Pancreas (tissue), 10 donors: ENCODE measurements around the gene TRPC5OS. TPM values are rescaled to one million over a fixed set of nuclear protein-coding genes. Genes with fewer than 3 reads are reported as not detected.

ENCODE experiments used
- ATAC-seq, 4 donors: fragments of 200-7000 bp; cut with Tn5 transposase; one replicate each; pipeline versions ENCODE4 v1.8.0 to v1.9.1; 2020; ENCODE audit warnings: mild to moderate bottlenecking in 4 of 4, moderate library complexity in 4 of 4
- DNase-seq, 6 donors: peaks; one replicate each; pipeline ENCODE4 v3.0.0-alpha.2; 2020
- FAIRE-seq: peaks from 2 replicates; lab custom pipeline; 2012; peaks lifted over from hg19 to GRCh38; lab: Jason Lieb, UNC
- H3K27ac ChIP-seq, 4 donors: fragments of 200-600 bp; sonication (generic); 1 replicate in 3 of 4; 2 replicates in 1 of 4; pipeline versions ENCODE4 v1.5.0 to v1.8.0; 2020
- H3K27me3 ChIP-seq, 4 donors: fragments of 200-600 bp; one replicate each; pipeline ENCODE4 v1.8.0; 2021
- H3K36me3 ChIP-seq, 3 donors: fragments of 200-600 bp; sonication (generic) in 1 of 3; one replicate each; pipeline versions ENCODE4 v1.5.0 to v1.8.0; 2020 to 2021
- H3K4me1 ChIP-seq, 3 donors: fragments of 200-600 bp; one replicate each; pipeline ENCODE4 v1.8.0; 2021
- H3K4me3 ChIP-seq, 4 donors: fragments of 200-600 bp; sonication (generic) in 2 of 4; one replicate each; pipeline versions ENCODE4 v1.5.0 to v1.8.0; 2020 to 2021
- H3K9me3 ChIP-seq, 4 donors: fragments of 200-600 bp; one replicate each; pipeline ENCODE4 v1.8.0; 2021
- CTCF ChIP-seq, 4 donors: fragments of 200-600 bp; sonication (generic) in 3 of 4; IDR thresholded peaks; one replicate each; pipeline versions ENCODE4 v1.5.0 to v1.8.0; 2021; ENCODE audit warnings: antibody characterized with exemption in 4 of 4
- WGBS, 2 donors: extraction: QIAGEN DNeasy Blood & Tissue Kit; methylation state at CpG; one replicate each; pipeline ENCODE4 v1.1.7; 2013; 5-methylcytosine and 5-hydroxymethylcytosine counted together
- intact Hi-C, 3 donors: fragments of 100-400 bp; cut with DNase I; formaldehyde crosslinking; loops; one replicate each; pipeline versions ENCODE4 v1.11.1 to v1.14.2; 2022
- polyA plus RNA-seq, 2 donors: library from polyadenylated mRNA; stranded (reverse); fragments of 200-250 nt; gene quantifications; one replicate each; pipeline ENCODE4 v1.2.3, GENCODE V29; 2013
- total RNA-seq, 6 donors: library from RNA; stranded (reverse); fragmentation: NEBNext Ultra II Directional in 4 of 6; extraction: Animal tissue kit (Norgen Biotek cat#: 25700) in 4 of 6; gene quantifications; one replicate each; pipeline versions ENCODE4 v1.2.1 to v1.2.4, GENCODE V29; 2021 to 2023
- donor health status: healthy with polysubstance abuse.
- donor health status: DM: no; HTN: no; CAD: no; lungs with moderate emphysema.
- donor health status: DM: no; HTN: no; CAD: no.
- donor health status: control.
- donor health status: control.
- donor health status: Bipolar disorder and iron deficiency.
- donor health status: DM: yes; HTN: yes; CAD: no.
- donor health status: DM: no; HTN: no; CAD: no.
- donor health status: DM: no; HTN: no; CAD: no.
- donor health status: DM: yes; HTN: yes; CAD: no.

The TRPC5OS gene
- total and polyA plus RNA-seq, 8 donors: 0.05 to 0.09 TPM; not detected in 6

GRCh38 chrX:111847491-111848133, 28.4 kb upstream of the TRPC5OS start:
- Histone ChIP-seq H3K36me3 (no peaks in the 10 kb centered on the region), H3K27me3 (no peaks in the 10 kb centered on the region), H3K27ac (no peak overlapping the region), H3K4me3 (no peak overlapping the region), H3K4me1 (no peaks in the 10 kb centered on the region), H3K9me3 (no peaks in the 10 kb centered on the region)
- FAIRE-seq (no peak), DNase-seq (no peak), ATAC-seq (no peak)
- intact Hi-C loops: no loop called here
- TF ChIP-seq CTCF (IDR thresholded peaks at IDR 0.05): no peak
- 55 to 72% methylated on average over 4 of the region's 4 CpGs for whole genome bisulfite sequencing, 2 donors

- Histone ChIP-seq H3K4me3 (no peak overlapping the region), H3K4me1 (no peaks in the 10 kb centered on the region), H3K36me3 (no peaks in the 10 kb centered on the region), H3K27me3 (no peaks in the 10 kb centered on the region), H3K9me3 (no peaks in the 10 kb centered on the region), H3K27ac (no peak overlapping the region)
- 61 to 82% methylated on average over 5 of the region's 5 CpGs for WGBS, 2 donors
- intact Hi-C loops: no loop called here
- no peak for TF ChIP-seq CTCF (IDR thresholded peaks at IDR 0.05)
- no peak for FAIRE-seq
- DNase-seq: no peak
- ATAC-seq: no peak
Observed at GRCh38 chrX:111848541-111848940, 27.4 kb upstream of the TRPC5OS start.

- FAIRE-seq (no peak), ATAC-seq (no peak), DNase-seq (no peak)
- Histone ChIP-seq H3K4me3 (no peak overlapping the region), H3K27ac (no peak overlapping the region), H3K4me1 (no peaks in the 10 kb centered on the region), H3K9me3 (no peaks in the 10 kb centered on the region), H3K27me3 (no peaks in the 10 kb centered on the region), H3K36me3 (no peaks in the 10 kb centered on the region)
- no peak for TF ChIP-seq CTCF (IDR thresholded peaks at IDR 0.05)
- intact Hi-C loops: no loop called here
Observed at GRCh38 chrX:111850975-111851374, 25.0 kb upstream of the TRPC5OS start.

- intact Hi-C loops: no loop called here
- no peaks in the 10 kb centered on the region for H3K36me3 ChIP-seq
- ATAC-seq: peak; percentile 66 to 92 (median 84)
- TF ChIP-seq CTCF (IDR thresholded peaks at IDR 0.05): no peak
- no peaks in the 10 kb centered on the region for H3K4me1 ChIP-seq
- peak overlapping the region in 2 of 4 donors; percentile 32 to 44 for H3K27ac ChIP-seq
- FAIRE-seq: no peak
- peak in 1 of 6 donors; percentile 13 for DNase-seq
- no peaks in the 10 kb centered on the region for H3K27me3 ChIP-seq
- no peak overlapping the region for H3K4me3 ChIP-seq
- WGBS, 2 donors: 57 to 66% methylated on average over 4 of the region's 4 CpGs
- H3K9me3 ChIP-seq: no peaks in the 10 kb centered on the region
Observed at GRCh38 chrX:111854556-111855490, 21.2 kb upstream of the TRPC5OS start.
